Effector memory CD8-positive, alpha-beta T cell (primary cell): ENCODE data around the gene DYRK1B.

Experiments used
- ATAC-seq: fragments of 150-1000 bp; cut with Tn5 transposase; replicated peaks from 2 replicates; pipeline ENCODE4 v1.10.0; 2021; ENCODE audit warnings: mild to moderate bottlenecking, moderate library complexity
- DNase-seq, 3 experiments: peaks; one replicate each; pipeline ENCODE4 v3.0.0; 2021
- H3K27ac Mint-ChIP-seq, 2 donors: one replicate each; pipeline ENCODE4 v1.8.0; 2022; ENCODE audit warnings: mild to moderate bottlenecking in 2 of 2, mixed read lengths in 2 of 2, moderate library complexity in 2 of 2
- H3K27me3 Mint-ChIP-seq, 2 donors: one replicate each; pipeline ENCODE4 v1.8.0; 2022; ENCODE audit warnings: mixed read lengths in 2 of 2
- H3K36me3 Mint-ChIP-seq: one replicate; pipeline ENCODE4 v1.8.0; 2022; ENCODE audit warnings: mild to moderate bottlenecking, moderate library complexity, mixed read lengths; ENCODE audit not compliant: insufficient read depth
- H3K4me1 Mint-ChIP-seq, 2 donors: one replicate each; pipeline ENCODE4 v1.8.0; 2022; ENCODE audit warnings: low read depth in 2 of 2, mixed read lengths in 2 of 2
- H3K4me3 Mint-ChIP-seq, 2 donors: one replicate each; pipeline ENCODE4 v1.8.0; 2022; ENCODE audit warnings: mild to moderate bottlenecking in 2 of 2, mixed read lengths in 2 of 2, moderate library complexity in 2 of 2
- H3K9me3 Mint-ChIP-seq, 2 donors: one replicate each; pipeline ENCODE4 v1.8.0; 2022; ENCODE audit warnings: mixed read lengths in 2 of 2

DYRK1B gene

DNA sequence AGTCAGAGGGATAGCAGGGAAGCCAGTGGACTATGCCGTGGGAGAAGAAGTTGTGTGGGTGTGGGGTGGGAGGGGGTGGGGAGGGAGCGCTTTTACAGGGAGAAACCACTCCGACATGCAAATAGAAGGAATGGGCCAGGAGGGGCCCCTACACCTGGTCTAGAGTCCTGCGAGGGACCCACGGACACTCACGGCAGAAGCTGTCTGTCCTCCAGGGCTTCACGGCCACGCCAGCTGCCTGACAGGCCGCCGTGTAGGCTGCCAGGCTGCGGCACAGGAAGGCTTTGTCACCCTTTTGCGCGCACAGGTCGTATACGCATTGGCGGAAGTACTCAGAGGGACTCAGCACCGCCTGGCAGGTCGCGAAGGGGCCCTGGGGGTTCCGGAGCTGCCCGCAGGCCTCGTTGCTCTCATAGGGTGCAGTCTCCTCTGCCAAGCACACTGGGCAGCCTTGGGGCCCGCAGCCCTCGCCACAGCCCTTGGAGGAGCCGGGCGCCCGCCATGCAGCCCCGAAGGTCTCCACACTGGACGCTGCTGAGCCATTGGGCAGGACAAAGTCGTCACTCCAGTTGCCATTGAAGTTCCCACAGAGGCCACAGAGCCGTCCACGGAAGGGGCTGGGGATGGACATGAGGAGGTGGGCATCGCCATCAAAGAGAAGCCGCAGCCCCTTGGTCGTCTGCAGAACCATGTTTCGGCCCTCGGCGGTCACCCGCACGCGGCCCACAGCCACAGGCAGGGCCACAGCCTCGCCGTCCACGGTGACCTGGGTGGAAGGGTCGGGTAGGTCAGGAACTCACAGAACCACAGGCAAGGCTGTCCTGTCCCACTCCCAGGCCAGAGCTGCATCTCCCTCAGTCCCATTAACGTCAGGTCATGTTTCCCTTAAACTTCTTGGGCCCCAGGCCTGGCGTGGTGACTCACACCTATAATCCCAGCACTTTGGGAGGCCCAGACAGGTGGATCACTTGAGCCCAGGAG lies 38.2 kb upstream of the DYRK1B start:
- peak overlapping the region in 1 of 2 donors; percentile 84 for H3K27ac Mint-ChIP-seq
- no peak for DNase-seq
- no peaks in the 10 kb centered on the region for H3K9me3 Mint-ChIP-seq
- H3K36me3 Mint-ChIP-seq = peaks cover 3% of the 10 kb centered on the region
- no peak overlapping the region for H3K4me3 Mint-ChIP-seq
- no peaks in the 10 kb centered on the region for H3K4me1 Mint-ChIP-seq
- no peaks in the 10 kb centered on the region for H3K27me3 Mint-ChIP-seq
- no peak for ATAC-seq

DNA sequence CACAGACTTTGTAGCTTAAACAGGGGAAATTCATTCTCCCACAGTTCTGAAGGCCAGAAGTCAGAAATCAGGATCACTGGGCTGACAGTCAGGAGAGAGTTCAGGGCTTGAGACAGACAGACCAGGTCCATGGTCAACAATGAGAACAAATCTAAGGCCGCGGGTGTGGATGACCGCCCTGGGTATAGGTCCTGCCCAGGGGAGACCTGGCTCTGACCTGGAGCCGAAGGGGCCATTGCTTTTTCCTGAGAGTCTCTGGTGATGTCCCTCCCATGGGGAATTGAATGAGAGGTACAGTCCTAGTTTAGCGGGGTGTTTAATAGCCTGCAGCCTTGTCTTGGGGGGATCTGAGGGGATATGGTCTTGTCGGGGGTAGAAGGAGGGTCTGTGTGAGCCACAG lies 37.4 kb upstream of the DYRK1B start:
- Mint-ChIP-seq H3K36me3 (peaks cover 3% of the 10 kb centered on the region), H3K27ac (peak overlapping the region in 1 of 2 donors; percentile 84), H3K9me3 (no peaks in the 10 kb centered on the region), H3K4me3 (no peak overlapping the region), H3K4me1 (no peaks in the 10 kb centered on the region), H3K27me3 (no peaks in the 10 kb centered on the region)
- ATAC-seq (no peak), DNase-seq (no peak)

DNA sequence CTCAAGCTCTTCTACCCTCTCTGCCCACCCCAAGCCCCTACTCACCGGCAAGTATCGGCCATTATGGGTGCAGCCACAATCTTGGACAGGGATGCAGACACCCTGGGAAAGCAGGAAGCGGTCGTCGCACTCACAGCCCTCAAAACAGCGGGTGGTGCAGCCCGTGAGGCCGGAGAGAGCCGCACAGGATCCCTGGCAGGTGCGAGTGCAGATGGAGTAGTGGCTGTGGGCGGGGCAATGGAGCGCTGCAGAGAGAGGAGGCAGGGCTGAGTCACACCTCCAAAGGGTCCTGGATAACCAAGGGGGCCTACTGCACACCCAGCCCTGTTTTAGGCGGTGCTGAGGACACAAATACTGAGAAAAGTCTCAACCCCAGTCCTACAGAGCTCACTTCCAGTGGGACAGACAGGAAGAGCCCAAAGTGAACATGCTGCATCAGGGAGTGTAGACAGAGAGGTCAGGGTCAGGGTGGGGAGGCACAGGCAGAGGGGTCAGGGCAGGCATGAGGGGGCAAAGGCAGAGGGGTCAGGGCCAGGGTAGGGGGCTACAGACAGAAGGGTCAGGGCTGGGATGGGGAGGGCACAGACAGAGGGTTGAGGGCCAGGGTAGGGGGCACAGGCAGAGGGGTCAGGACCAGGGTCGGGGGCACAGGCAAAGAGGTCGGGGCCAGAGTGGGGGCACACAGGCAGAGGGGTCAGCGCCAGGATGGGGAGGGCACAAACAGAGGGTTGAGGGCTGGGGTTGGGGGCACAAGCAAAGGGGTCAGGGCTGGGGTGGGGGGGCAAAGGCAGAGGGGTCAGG lies 36.4 kb upstream of the DYRK1B start:
- Mint-ChIP-seq H3K27me3 (no peaks in the 10 kb centered on the region), H3K4me3 (no peak overlapping the region), H3K4me1 (no peaks in the 10 kb centered on the region), H3K27ac (peak overlapping the region in 1 of 2 donors; percentile 52), H3K36me3 (peaks cover 6% of the 10 kb centered on the region), H3K9me3 (no peaks in the 10 kb centered on the region)
- DNase-seq = no peak
- ATAC-seq = no peak

DNA sequence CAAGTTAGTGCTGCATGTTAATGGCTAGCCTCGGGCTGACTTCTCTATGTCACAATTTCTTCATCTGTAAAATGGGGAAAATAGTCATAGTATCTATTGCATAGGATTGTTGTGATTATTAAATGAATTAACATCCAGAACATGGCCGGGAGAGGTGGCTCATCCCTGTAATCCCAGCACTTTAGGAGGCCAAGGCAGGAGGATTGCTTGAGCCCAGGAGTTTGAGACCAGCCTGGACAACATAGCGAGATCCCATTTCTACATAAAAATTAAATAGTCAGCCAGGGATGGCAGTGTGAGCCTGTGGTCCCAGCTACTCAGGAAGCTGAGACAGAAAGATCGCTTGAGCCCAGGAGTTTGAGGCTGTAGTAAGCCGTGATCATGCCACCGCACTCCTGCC lies 34.0 kb upstream of the DYRK1B start:
- ATAC-seq (no peak), DNase-seq (no peak)
- Mint-ChIP-seq H3K4me1 (no peaks in the 10 kb centered on the region), H3K36me3 (peaks cover 4% of the 10 kb centered on the region), H3K27me3 (no peaks in the 10 kb centered on the region), H3K4me3 (no peak overlapping the region), H3K9me3 (no peaks in the 10 kb centered on the region), H3K27ac (peak overlapping the region in 1 of 2 donors; percentile 12)

DNA sequence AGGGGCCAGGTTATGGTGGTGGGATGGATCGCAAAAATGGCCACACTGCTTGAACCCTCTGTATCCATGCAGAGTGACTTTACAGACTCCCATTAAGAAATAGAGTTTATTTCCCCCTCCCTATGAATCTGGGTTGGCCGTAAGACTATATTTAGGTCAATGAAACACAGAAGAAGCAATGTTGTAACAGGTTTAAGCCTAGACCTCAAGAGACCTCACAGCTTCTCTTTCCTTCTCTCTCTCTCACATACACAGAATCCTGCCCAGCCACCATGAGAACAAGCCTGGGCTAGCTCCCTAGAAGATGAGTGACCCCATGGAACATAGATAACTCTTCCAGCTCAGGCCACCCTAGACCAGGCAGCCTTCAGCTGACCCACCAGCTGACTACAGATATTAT lies 33.2 kb upstream of the DYRK1B start:
- no peak overlapping the region for H3K4me3 Mint-ChIP-seq
- ATAC-seq = no peak
- H3K4me1 Mint-ChIP-seq = no peaks in the 10 kb centered on the region
- H3K27me3 Mint-ChIP-seq = no peaks in the 10 kb centered on the region
- H3K36me3 Mint-ChIP-seq = peaks cover 4% of the 10 kb centered on the region
- no peak overlapping the region for H3K27ac Mint-ChIP-seq
- H3K9me3 Mint-ChIP-seq = no peaks in the 10 kb centered on the region
- DNase-seq = no peak

DNA sequence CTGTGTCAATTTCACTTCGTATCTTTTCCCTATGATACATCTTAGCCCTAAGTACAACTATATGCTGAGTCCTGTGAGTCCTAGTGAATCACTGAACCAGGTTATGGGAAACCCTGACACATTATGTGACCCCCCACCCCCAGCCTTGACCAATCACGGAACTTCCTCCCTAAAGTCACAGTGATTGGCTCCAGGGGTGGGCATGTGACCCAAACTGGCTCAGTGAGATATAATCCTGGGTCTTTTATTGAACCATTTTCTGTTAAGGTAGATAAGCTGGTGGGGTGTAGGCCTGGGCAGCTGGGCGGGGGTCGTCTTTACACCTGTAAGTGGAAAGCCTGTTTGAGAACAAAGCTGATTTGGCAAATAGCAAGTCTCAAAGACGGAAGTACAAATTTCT lies 32.0 kb upstream of the DYRK1B start:
- Mint-ChIP-seq H3K27me3 (no peaks in the 10 kb centered on the region), H3K4me3 (no peak overlapping the region), H3K4me1 (no peaks in the 10 kb centered on the region), H3K36me3 (peaks cover 4% of the 10 kb centered on the region), H3K9me3 (no peaks in the 10 kb centered on the region), H3K27ac (peak overlapping the region in 1 of 2 donors; percentile 5)
- no peak for ATAC-seq
- no peak for DNase-seq

DNA sequence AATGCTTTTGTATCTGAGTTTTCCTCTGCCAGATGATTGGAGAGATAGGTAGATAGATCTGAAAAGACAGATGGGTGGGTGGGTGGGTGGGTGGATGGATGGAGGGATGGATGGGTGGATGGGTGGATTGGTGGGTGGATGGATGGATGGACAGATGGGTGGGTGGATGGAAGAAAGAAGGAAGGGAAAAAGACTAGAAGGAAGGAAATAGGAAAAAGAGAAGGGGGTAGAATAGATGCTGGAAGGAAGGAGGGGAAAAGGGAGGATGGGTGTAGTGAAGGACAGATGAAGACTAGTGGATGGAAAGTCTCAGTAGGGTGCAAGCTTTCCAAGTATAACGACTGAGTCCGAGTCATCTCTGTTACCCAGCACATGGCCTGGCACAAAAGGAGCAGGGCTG lies 31.2 kb upstream of the DYRK1B start:
- Mint-ChIP-seq H3K27me3 (no peaks in the 10 kb centered on the region), H3K9me3 (no peaks in the 10 kb centered on the region), H3K4me1 (no peaks in the 10 kb centered on the region), H3K27ac (no peak overlapping the region), H3K4me3 (no peak overlapping the region), H3K36me3 (peaks cover 4% of the 10 kb centered on the region)
- ATAC-seq (no peak), DNase-seq (no peak)

DNA sequence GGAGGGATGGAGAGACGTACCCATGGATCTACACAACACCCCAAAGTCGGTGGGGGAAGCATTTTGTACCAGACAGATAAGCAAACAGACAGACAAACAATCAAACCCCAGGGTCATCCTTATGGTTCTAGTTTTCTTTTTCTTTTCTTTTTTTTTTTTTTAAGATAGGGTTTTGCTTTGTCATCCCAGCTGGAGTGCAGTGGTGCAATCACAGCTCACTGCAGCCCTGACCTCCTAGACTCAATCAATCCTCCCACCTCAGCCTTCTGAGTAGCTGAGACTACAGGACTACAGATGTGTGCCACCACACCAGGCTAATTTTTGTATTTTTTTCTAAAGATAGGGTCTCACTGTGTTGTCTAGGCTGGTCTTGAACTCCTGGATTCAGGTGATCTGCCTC lies 30.2 kb upstream of the DYRK1B start:
- Mint-ChIP-seq H3K27me3 (no peaks in the 10 kb centered on the region), H3K27ac (peak overlapping the region in 1 of 2 donors; percentile 9), H3K4me3 (no peak overlapping the region), H3K4me1 (no peaks in the 10 kb centered on the region), H3K9me3 (no peaks in the 10 kb centered on the region), H3K36me3 (peaks cover 4% of the 10 kb centered on the region)
- DNase-seq = no peak
- no peak for ATAC-seq

DNA sequence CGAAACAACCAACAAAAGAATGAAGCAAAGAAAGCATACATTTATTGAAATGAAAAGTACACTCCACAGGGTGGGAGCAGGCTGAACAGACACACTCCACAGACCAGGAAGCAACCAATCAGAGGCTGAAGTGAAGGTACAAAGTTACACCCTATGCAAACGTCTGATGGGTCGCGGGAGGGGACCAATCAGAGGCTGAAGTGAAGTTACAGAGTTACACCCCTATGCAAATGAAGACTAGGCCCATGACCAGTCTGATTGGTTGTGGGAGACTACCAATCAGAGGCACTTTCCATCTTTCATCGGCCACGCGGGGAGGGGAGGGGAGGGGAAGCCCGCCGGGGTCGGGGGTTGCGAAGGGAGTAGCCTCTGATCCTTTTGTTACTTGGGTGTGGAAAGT lies 24.6 kb upstream of the DYRK1B start:
- H3K4me1 Mint-ChIP-seq = no peaks in the 10 kb centered on the region
- H3K27ac Mint-ChIP-seq = no peak overlapping the region
- peaks cover 7 to 9% of the 10 kb centered on the region in 2 donors for H3K27me3 Mint-ChIP-seq
- DNase-seq = no peak
- H3K4me3 Mint-ChIP-seq = no peak overlapping the region
- no peaks in the 10 kb centered on the region for H3K9me3 Mint-ChIP-seq
- no peaks in the 10 kb centered on the region for H3K36me3 Mint-ChIP-seq
- ATAC-seq = no peak

DNA sequence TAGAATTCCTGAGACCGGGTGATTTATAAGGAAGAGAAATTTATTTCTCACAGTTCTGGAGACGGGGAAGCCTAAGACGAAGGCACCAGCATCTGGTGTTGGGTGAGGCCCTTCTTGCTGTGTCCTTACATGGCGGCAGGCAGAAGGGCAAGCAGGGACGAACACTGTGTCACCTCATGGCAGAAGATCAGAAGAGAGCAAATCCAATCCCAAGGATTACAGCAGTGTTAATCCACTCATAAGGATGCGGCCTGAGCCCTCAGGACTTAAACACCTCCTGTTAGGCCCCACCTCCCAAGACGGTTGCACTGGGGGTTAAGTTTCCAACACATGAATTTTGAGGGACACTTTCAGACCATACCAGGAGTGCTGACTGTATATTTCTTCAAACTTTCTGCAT lies 18.9 kb upstream of the DYRK1B start:
- H3K27ac Mint-ChIP-seq = peak overlapping the region in 1 of 2 donors; percentile 13
- no peaks in the 10 kb centered on the region for H3K9me3 Mint-ChIP-seq
- DNase-seq (no peak), ATAC-seq (no peak)
- no peak overlapping the region for H3K4me3 Mint-ChIP-seq
- H3K4me1 Mint-ChIP-seq = no peaks in the 10 kb centered on the region
- no peaks in the 10 kb centered on the region for H3K36me3 Mint-ChIP-seq
- H3K27me3 Mint-ChIP-seq = peaks cover 9 to 15% of the 10 kb centered on the region in 2 donors

DNA sequence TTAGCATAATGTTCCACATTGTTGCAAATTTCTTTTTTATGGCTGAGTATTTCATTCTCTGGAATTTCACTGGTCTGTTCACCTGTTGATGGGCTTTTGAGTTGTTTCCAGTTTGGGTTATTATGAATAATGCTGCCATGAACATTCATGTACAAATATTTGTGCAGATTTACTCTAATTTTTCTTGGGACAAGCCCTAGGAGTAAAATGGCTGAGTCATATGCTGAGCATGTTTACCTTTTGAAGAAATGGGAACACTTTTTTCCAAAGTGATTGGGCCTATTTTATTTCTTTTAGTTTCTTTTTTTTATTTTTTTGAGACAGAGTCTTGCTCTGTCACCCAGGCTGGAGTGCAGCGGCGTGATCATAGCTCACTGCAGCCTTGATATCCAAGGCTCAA lies 16.9 kb upstream of the DYRK1B start:
- DNase-seq = no peak
- peaks cover 9 to 11% of the 10 kb centered on the region in 2 donors for H3K4me1 Mint-ChIP-seq
- no peak overlapping the region for H3K4me3 Mint-ChIP-seq
- H3K27ac Mint-ChIP-seq = no peak overlapping the region
- peaks cover 8% of the 10 kb centered on the region for H3K36me3 Mint-ChIP-seq
- H3K9me3 Mint-ChIP-seq = no peaks in the 10 kb centered on the region
- peaks cover 9 to 15% of the 10 kb centered on the region in 2 donors for H3K27me3 Mint-ChIP-seq
- ATAC-seq = no peak

DNA sequence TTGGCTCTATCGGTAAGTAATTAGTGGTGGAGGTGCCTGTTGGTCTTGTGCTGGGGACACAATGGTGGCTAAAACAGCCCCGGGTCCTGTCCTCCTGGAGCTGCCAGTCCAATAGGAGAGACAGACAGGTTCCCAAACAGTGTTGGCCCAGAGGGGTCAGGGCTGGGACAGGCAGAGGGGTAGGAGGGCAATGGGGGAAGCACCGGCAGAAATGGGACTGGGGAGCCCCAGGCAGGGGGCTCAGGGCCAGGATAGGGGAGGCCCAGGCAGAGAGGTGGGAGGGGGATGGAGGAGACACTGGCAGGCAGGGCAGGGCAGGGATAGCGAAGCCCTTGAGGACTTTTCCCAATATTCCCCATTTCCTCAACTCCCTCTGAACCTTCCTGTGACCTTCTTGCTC lies 14.4 kb upstream of the DYRK1B start:
- H3K4me3 Mint-ChIP-seq = no peak overlapping the region
- DNase-seq (no peak), ATAC-seq (no peak)
- peaks cover 0 to 8% of the 10 kb centered on the region in 2 donors for H3K27me3 Mint-ChIP-seq
- no peaks in the 10 kb centered on the region for H3K9me3 Mint-ChIP-seq
- no peak overlapping the region for H3K27ac Mint-ChIP-seq
- H3K36me3 Mint-ChIP-seq = peaks cover 11% of the 10 kb centered on the region
- H3K4me1 Mint-ChIP-seq = peaks cover 29 to 33% of the 10 kb centered on the region in 2 donors

DNA sequence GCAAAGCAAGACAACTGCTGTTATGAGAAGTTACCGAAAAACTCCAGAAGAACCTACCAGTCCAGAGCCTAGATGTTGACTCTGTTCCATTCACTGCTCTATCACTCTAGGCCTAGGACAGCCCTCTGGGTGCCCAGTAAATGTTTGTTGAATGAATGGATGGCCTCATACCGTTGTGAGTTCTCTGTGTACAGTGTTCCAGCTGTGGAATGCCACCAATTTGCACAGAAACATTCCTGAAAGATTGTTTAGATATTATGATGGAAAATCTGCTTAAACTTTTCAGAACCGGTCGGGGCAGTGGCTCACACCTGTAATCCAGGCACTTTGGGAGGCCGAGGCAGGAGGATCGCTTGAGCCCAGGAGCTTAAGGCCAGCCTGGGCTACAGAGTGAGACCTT lies 13.6 kb upstream of the DYRK1B start:
- Mint-ChIP-seq H3K9me3 (no peaks in the 10 kb centered on the region), H3K27me3 (peaks cover 0 to 4% of the 10 kb centered on the region in 2 donors), H3K4me3 (peak overlapping the region in 1 of 2 donors; percentile 88), H3K36me3 (peaks cover 11% of the 10 kb centered on the region), H3K4me1 (peaks cover 37 to 40% of the 10 kb centered on the region in 2 donors), H3K27ac (peak overlapping the region in 1 of 2 donors; percentile 95)
- DNase-seq = no peak
- ATAC-seq = no peak
